GM19099 (cell line): ENCODE measurements around the gene FBXL5.

Experiments
- POLR2A ChIP-seq: IDR thresholded peaks from 3 replicates; pipeline ENCODE4 v1.6.1; 2011; ENCODE audit warnings: low read depth; ENCODE audit not compliant: insufficient read length; ENCODE audit errors: extremely low read depth

Gene FBXL5

GRCh38 chr4:15655223-15656037 is at the start of gene FBXL5:
TSS of gene FBXL5 (minus strand) at chr4:15655357. CDS start at chr4:15655287, 70 bp downstream.
- TF ChIP-seq POLR2A = peak; percentile 82

GRCh38 chr4:15704129-15704528 is 49.0 kb upstream of the FBXL5 start:
- no peak for TF ChIP-seq POLR2A

- TF ChIP-seq POLR2A = no peak
These were observed 48.3 kb upstream of the FBXL5 start for GRCh38 chr4:15703439-15703838.

- TF ChIP-seq POLR2A = no peak
These were observed 47.8 kb upstream of the FBXL5 start, which contains the start of gene BST1 for GRCh38 chr4:15702941-15703403. TSS of gene BST1 (plus strand) at chr4:15703065. CDS start at chr4:15703145, 80 bp downstream.

- no peak for TF ChIP-seq POLR2A
These were observed 41.7 kb upstream of the FBXL5 start for GRCh38 chr4:15696866-15697265.

- no peak for TF ChIP-seq POLR2A
These were observed 40.6 kb upstream of the FBXL5 start for GRCh38 chr4:15695729-15696128.

- TF ChIP-seq POLR2A = no peak
These were observed 40.1 kb upstream of the FBXL5 start for GRCh38 chr4:15695240-15695699.

GRCh38 chr4:15694431-15694830 is 39.3 kb upstream of the FBXL5 start:
- no peak for TF ChIP-seq POLR2A

GRCh38 chr4:15692602-15693001 is 37.4 kb upstream of the FBXL5 start:
- TF ChIP-seq POLR2A = no peak

- TF ChIP-seq POLR2A = no peak
These were observed 36.4 kb upstream of the FBXL5 start for GRCh38 chr4:15691346-15692135.

GRCh38 chr4:15690020-15690809 is 35.1 kb upstream of the FBXL5 start:
- no peak for TF ChIP-seq POLR2A

GRCh38 chr4:15689540-15689939 is 34.4 kb upstream of the FBXL5 start:
- no peak for TF ChIP-seq POLR2A

GRCh38 chr4:15688051-15688450 is 32.9 kb upstream of the FBXL5 start:
- TF ChIP-seq POLR2A = no peak

- no peak for TF ChIP-seq POLR2A
These were observed 29.3 kb upstream of the FBXL5 start for GRCh38 chr4:15684498-15684897.

- TF ChIP-seq POLR2A = no peak
These were observed 28.0 kb upstream of the FBXL5 start for GRCh38 chr4:15683143-15683495.

- no peak for TF ChIP-seq POLR2A
These were observed 27.3 kb upstream of the FBXL5 start for GRCh38 chr4:15682242-15683142.
